ACC112 (cell line): ENCODE data around the gene LSM3.

Source experiments
- H2AFZ ChIP-seq: fragments of 200-600 bp; sonication (generic); one replicate; pipeline ENCODE4 v1.6.0; 2017; ENCODE audit warnings: antibody characterized with exemption, low read length; ENCODE audit not compliant: unreplicated experiment
- H3K27ac ChIP-seq: fragments of 200-600 bp; sonication (generic); 2 replicates; pipeline ENCODE4 v1.5.1; 2014; ENCODE audit warnings: low read depth, mild to moderate bottlenecking, antibody characterized with exemption, low read length, moderate library complexity
- H3K27me3 ChIP-seq: fragments of 200-600 bp; sonication (generic); 2 replicates; pipeline ENCODE4 v1.6.1; 2014; ENCODE audit warnings: mild to moderate bottlenecking, antibody characterized with exemption, low read length, moderate library complexity, mixed read lengths; ENCODE audit not compliant: insufficient read depth
- H3K36me3 ChIP-seq: fragments of 200-600 bp; sonication (generic); 2 replicates; pipeline ENCODE4 v1.6.1; 2016; ENCODE audit warnings: mild to moderate bottlenecking, antibody characterized with exemption, low read length, moderate library complexity, mixed read lengths; ENCODE audit not compliant: insufficient read depth
- H3K4me1 ChIP-seq: fragments of 200-600 bp; sonication (generic); one replicate; pipeline ENCODE4 v1.6.1; 2016; ENCODE audit warnings: low read length, mixed read lengths; ENCODE audit not compliant: insufficient read depth, unreplicated experiment, control insufficient read depth
- H3K4me3 ChIP-seq: fragments of 200-600 bp; sonication (generic); 2 replicates; pipeline ENCODE4 v1.5.1; 2014; ENCODE audit warnings: mild to moderate bottlenecking, low read depth, low read length
- H3K79me2 ChIP-seq: fragments of 200-600 bp; sonication (generic); one replicate; pipeline ENCODE4 v1.6.0; 2016; ENCODE audit warnings: low read length; ENCODE audit not compliant: control insufficient read depth, unreplicated experiment, insufficient read depth

LSM3 gene

GRCh38 chr3:14240366-14240765 lies 61.7 kb downstream of the LSM3 start:
- Histone ChIP-seq H3K27me3 (no peaks in the 10 kb centered on the region), H3K79me2 (no peaks in the 10 kb centered on the region), H2AFZ (no peak overlapping the region), H3K4me3 (no peak overlapping the region), H3K27ac (no peak overlapping the region), H3K4me1 (no peaks in the 10 kb centered on the region), H3K36me3 (no peaks in the 10 kb centered on the region)

- Histone ChIP-seq H3K4me1 (no peaks in the 10 kb centered on the region), H3K27me3 (no peaks in the 10 kb centered on the region), H3K4me3 (no peak overlapping the region), H3K36me3 (no peaks in the 10 kb centered on the region), H3K27ac (no peak overlapping the region), H3K79me2 (no peaks in the 10 kb centered on the region), H2AFZ (no peak overlapping the region)
These were observed 63.1 kb downstream of the LSM3 start for GRCh38 chr3:14241716-14242115.

DNA sequence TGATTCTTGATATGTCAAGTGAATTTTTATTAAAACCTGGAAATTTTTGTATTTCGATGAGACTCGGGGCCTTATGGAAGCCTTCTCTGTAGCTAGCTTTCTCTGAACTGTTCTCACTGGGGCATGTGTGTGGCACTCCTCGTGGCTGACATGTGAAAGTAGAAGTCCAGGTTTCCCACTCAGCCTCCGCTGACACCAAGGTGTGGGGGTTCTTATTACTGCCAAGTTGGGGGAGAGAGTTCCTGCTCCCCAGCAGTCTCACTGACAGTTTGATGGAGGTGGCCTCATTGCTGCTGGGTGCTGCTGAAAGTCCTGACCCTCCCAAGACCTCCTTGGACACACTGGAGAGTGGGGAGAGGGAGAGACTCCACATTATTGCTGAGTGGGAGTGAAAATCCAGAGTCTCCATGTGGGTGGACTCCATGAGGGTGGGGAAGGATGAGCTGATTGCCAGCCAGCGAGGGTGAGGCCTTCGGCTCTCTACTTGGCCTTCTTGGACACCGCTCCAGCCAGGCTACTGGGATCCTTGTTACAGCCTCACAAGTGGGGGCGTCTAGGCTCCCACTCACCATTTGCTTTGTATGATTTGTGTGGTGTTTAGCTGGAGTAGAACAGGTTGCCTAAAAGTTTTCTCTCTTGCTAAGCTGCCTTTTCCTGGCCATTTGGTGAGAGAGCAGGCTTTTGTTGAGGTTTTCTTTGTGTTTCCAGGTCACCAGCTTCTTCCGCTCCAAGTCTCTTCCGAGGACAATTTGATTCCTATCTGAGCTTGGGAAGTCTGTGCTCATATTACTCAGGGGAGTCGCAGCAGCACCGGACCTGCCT lies 64.1 kb downstream of the LSM3 start:
- Histone ChIP-seq H3K4me1 (no peaks in the 10 kb centered on the region), H3K36me3 (no peaks in the 10 kb centered on the region), H3K27ac (no peak overlapping the region), H3K27me3 (no peaks in the 10 kb centered on the region; the same call in 1 of the 2 replicates), H2AFZ (no peak overlapping the region), H3K79me2 (no peaks in the 10 kb centered on the region), H3K4me3 (no peak overlapping the region)

DNA sequence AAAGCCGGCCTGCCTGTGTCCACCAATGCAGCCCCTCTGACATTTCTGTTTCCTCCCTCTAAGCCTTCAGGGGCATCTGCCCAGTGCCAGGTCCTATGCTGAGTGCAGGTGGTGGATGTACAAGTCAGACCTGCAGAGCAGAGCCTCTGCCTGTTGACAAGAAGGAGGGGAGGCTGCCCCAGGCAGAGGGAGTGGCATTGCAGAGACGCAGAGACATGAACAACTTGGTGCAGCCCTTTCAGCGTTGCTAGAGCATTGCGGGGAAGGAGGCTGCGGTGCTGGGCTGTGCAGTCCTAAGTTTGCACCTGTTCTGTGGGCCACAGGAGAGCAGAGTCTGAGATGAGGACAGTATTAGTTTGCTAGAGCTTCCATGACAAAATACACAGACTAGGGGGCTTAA lies 65.2 kb downstream of the LSM3 start:
- Histone ChIP-seq H3K27ac (no peak overlapping the region), H3K79me2 (no peaks in the 10 kb centered on the region)

DNA sequence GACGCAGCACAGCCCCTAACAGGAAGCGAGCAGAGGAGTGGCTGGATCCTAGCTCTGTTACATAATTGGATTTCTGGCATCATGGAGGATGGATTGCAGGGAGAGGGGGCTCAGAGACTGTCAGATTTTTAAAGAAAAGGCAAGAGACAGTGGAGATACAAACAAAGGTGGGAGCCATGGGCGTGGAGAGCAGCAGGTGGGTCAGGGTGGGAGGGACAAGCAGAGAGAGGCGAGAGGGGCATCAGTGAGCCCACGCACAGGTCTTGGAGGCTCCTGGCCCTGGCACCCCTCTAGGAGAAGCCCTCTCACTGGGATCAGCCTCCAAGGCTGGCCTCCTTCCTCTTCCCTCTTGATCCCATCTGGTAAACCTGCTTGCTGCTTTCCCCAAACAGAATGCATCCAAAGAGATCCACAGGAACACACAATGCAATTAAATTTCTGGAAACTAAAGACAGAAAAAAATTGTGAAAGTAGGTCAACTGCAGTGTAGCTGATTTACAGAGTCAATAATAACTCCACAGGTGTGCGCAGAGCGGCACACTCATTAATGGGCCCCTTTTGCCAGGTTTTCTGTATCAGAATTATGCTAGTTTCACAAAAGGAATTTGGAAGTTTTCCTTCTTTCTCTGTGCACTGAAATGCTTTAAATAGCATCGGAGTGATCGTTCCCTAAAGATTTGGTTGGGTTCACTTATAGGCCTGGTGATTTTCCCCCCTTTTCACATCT lies 66.1 kb downstream of the LSM3 start:
- Histone ChIP-seq H3K79me2 (no peaks in the 10 kb centered on the region), H3K4me3 (no peak overlapping the region), H3K27me3 (no peaks in the 10 kb centered on the region; the same call in 1 of the 2 replicates), H2AFZ (no peak overlapping the region), H3K4me1 (no peaks in the 10 kb centered on the region), H3K36me3 (no peaks in the 10 kb centered on the region), H3K27ac (no peak overlapping the region)

More for the DNA sequence above, 65.2 kb downstream of the LSM3 start:
- no peaks in the 10 kb centered on the region for H3K4me1 ChIP-seq
- H3K27me3 ChIP-seq, result no peaks in the 10 kb centered on the region; the same call in 1 of the 2 replicates
- no peaks in the 10 kb centered on the region for H3K36me3 ChIP-seq
- no peak overlapping the region for H2AFZ ChIP-seq
- H3K4me3 ChIP-seq, result no peak overlapping the region

DNA sequence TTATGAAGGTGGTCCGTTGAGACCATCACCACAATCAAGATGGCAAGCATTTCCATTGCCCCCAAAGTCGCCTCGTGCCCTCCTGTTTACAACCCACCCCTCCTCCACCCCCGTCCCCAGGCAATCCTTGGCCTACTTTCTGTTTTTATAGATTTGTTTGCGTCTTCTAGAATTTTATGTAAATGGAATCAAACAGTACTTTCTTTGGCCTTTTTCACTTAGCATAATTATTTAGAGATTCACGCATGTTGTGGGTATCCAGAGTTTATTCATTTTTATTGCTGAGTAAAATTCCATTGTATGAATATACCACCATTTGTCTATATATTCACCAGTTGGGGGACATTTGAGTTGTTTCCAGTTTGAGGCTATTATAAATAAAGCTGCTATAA lies 66.6 kb downstream of the LSM3 start:
- H3K4me3 ChIP-seq, result no peak overlapping the region
- no peaks in the 10 kb centered on the region for H3K36me3 ChIP-seq
- H3K27me3 ChIP-seq, result no peaks in the 10 kb centered on the region; the same call in 1 of the 2 replicates
- no peaks in the 10 kb centered on the region for H3K79me2 ChIP-seq
- H3K4me1 ChIP-seq, result no peaks in the 10 kb centered on the region
- H3K27ac ChIP-seq, result no peak overlapping the region
- H2AFZ ChIP-seq, result no peak overlapping the region

DNA sequence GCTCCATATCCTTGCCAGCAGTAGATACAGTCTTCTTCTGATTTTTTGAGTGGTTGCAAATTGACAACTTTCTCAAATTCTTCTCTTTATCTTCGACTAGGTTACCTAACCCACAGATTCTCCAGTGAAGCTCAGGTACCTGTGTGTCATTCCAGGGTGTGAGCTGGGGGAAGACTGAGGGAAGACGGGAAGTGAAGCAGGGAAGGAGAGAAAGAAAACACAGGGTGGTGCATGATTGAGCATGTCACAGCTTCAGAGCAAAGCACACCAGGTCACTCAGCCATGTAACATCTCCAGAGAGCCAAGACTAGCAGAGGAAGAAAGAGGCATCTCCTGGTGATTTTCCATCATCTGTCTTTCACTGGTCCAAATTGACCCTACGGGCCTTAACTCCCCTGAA lies 67.2 kb downstream of the LSM3 start:
- no peaks in the 10 kb centered on the region for H3K4me1 ChIP-seq
- no peak overlapping the region for H3K4me3 ChIP-seq
- no peaks in the 10 kb centered on the region for H3K79me2 ChIP-seq
- no peaks in the 10 kb centered on the region; the same call in 1 of the 2 replicates for H3K27me3 ChIP-seq
- no peak overlapping the region for H3K27ac ChIP-seq
- no peak overlapping the region for H2AFZ ChIP-seq
- H3K36me3 ChIP-seq, result no peaks in the 10 kb centered on the region

- H3K4me1 ChIP-seq, result no peaks in the 10 kb centered on the region
- H3K4me3 ChIP-seq, result no peak overlapping the region
- H3K79me2 ChIP-seq, result no peaks in the 10 kb centered on the region
- H3K27me3 ChIP-seq, result no peaks in the 10 kb centered on the region; the same call in 1 of the 2 replicates
- H2AFZ ChIP-seq, result no peak overlapping the region
- H3K27ac ChIP-seq, result no peak overlapping the region
- H3K36me3 ChIP-seq, result no peaks in the 10 kb centered on the region
These were observed 67.8 kb downstream of the LSM3 start for GRCh38 chr3:14246414-14246813.

- no peak overlapping the region for H3K27ac ChIP-seq
- H3K4me1 ChIP-seq, result peaks cover 10% of the 10 kb centered on the region
- no peak overlapping the region for H3K4me3 ChIP-seq
- H2AFZ ChIP-seq, result no peak overlapping the region
- H3K36me3 ChIP-seq, result no peaks in the 10 kb centered on the region
- no peaks in the 10 kb centered on the region; the same call in 1 of the 2 replicates for H3K27me3 ChIP-seq
- no peaks in the 10 kb centered on the region for H3K79me2 ChIP-seq
These were observed 69.8 kb downstream of the LSM3 start for GRCh38 chr3:14248477-14248848.

- H3K27ac ChIP-seq, result no peak overlapping the region
- no peaks in the 10 kb centered on the region; the same call in 1 of the 2 replicates for H3K27me3 ChIP-seq
- no peak overlapping the region for H3K4me3 ChIP-seq
- no peaks in the 10 kb centered on the region for H3K79me2 ChIP-seq
- peaks cover 11% of the 10 kb centered on the region for H3K4me1 ChIP-seq
- no peaks in the 10 kb centered on the region for H3K36me3 ChIP-seq
- H2AFZ ChIP-seq, result no peak overlapping the region
These were observed 70.4 kb downstream of the LSM3 start for GRCh38 chr3:14248849-14249523.
